GM19023 (cell line): ENCODE data around the gene NRG3.

Experiments used
- ATAC-seq: cut with Tn5 transposase; IDR thresholded peaks from one replicate; pipeline ENCODE4 v1.9.1; 2021; ENCODE audit warnings: mild to moderate bottlenecking, moderate library complexity; ENCODE audit not compliant: unreplicated experiment

Gene NRG3

GRCh38 chr10:82880776-82881290, 1005.8 kb downstream of the NRG3 start:
- ATAC-seq, result no peak

GRCh38 chr10:82882722-82883121, 1007.7 kb downstream of the NRG3 start:
- no peak for ATAC-seq

GRCh38 chr10:82883603-82884002, 1008.6 kb downstream of the NRG3 start:
- no peak for ATAC-seq

GRCh38 chr10:82887488-82887887, 1012.5 kb downstream of the NRG3 start:
- ATAC-seq, result no peak

- no peak for ATAC-seq
These were observed 1013.9 kb downstream of the NRG3 start for GRCh38 chr10:82888809-82889455.

GRCh38 chr10:82889728-82890127, 1014.7 kb downstream of the NRG3 start:
- no peak for ATAC-seq

- no peak for ATAC-seq
These were observed 1015.6 kb downstream of the NRG3 start for GRCh38 chr10:82890573-82890972.

GRCh38 chr10:82908096-82908495, 1033.1 kb downstream of the NRG3 start:
- ATAC-seq, result no peak

- ATAC-seq, result no peak
These were observed 1033.8 kb downstream of the NRG3 start for GRCh38 chr10:82908751-82909150.

GRCh38 chr10:82910301-82910700, 1035.3 kb downstream of the NRG3 start:
- no peak for ATAC-seq

- no peak for ATAC-seq
These were observed 1039.7 kb downstream of the NRG3 start for GRCh38 chr10:82914655-82915136.

- ATAC-seq, result no peak
These were observed 1041.9 kb downstream of the NRG3 start for GRCh38 chr10:82916941-82917340.

- no peak for ATAC-seq
These were observed 1043.0 kb downstream of the NRG3 start for GRCh38 chr10:82918022-82918421.

GRCh38 chr10:82922046-82922445, 1047.1 kb downstream of the NRG3 start:
- ATAC-seq, result no peak

GRCh38 chr10:82922755-82923154, 1047.8 kb downstream of the NRG3 start:
- ATAC-seq, result no peak

GRCh38 chr10:82924711-82925110, 1049.7 kb downstream of the NRG3 start:
- no peak for ATAC-seq

- no peak for ATAC-seq
These were observed 1050.6 kb downstream of the NRG3 start for GRCh38 chr10:82925547-82925946.

- ATAC-seq, result no peak
These were observed 1057.5 kb downstream of the NRG3 start for GRCh38 chr10:82932451-82932850.

- no peak for ATAC-seq
These were observed 1059.4 kb downstream of the NRG3 start for GRCh38 chr10:82934429-82934828.

GRCh38 chr10:82934947-82935346, 1060.0 kb downstream of the NRG3 start:
- ATAC-seq, result no peak

- no peak for ATAC-seq
These were observed 1063.3 kb downstream of the NRG3 start for GRCh38 chr10:82938331-82938730.

GRCh38 chr10:82942286-82943099, 1067.5 kb downstream of the NRG3 start:
- ATAC-seq, result no peak
